ENCODE results near the gene CELF5.

GRCh38 chr19:3254520-3254919 is 30.1 kb downstream of the CELF5 start:
- TF ChIP-seq TAF1 (IDR thresholded peaks at IDR 0.05; ENCODE audit: borderline replicate concordance, low read depth, low read length) (no peak), POLR2AphosphoS5 (IDR thresholded peaks at IDR 0.05; ENCODE audit: low read depth, low read length) (no peak)
